Coronary artery (tissue), 2 donors: ENCODE data around the gene AVPR2.

Experiments used
- DNase-seq: peaks from one replicate; pipeline ENCODE4 v3.0.0-alpha.2; 2017; ENCODE audit warnings: low spot score
- H3K27ac ChIP-seq, 2 donors: fragments of 200-600 bp; sonication (generic); one replicate each; pipeline ENCODE4 v1.5.1; 2016 to 2019
- H3K4me3 ChIP-seq: fragments of 200-600 bp; sonication (generic); 2 replicates; pipeline ENCODE4 v1.5.1; 2016; ENCODE audit warnings: mild to moderate bottlenecking, moderate library complexity
- CTCF ChIP-seq: fragments of 200-600 bp; sonication (generic); IDR thresholded peaks from one replicate; pipeline ENCODE4 v1.5.1; 2019; ENCODE audit warnings: antibody characterized with exemption

Gene AVPR2

GRCh38 chrX:153863251-153863991 is 41.1 kb upstream of the AVPR2 start:
- DNase-seq: peak; percentile 59
- Histone ChIP-seq H3K4me3 (no peak overlapping the region), H3K27ac (no peak overlapping the region)
- no peak for TF ChIP-seq CTCF

GRCh38 chrX:153864101-153864500 is 40.4 kb upstream of the AVPR2 start:
- DNase-seq: no peak

GRCh38 chrX:153864561-153865320 is 39.7 kb upstream of the AVPR2 start:
- TF ChIP-seq CTCF: no peak
- no peak for DNase-seq
- H3K27ac ChIP-seq: no peak overlapping the region
- H3K4me3 ChIP-seq: no peak overlapping the region

More at GRCh38 chrX:153864101-153864500, 40.4 kb upstream of the AVPR2 start:
- Histone ChIP-seq H3K27ac (no peak overlapping the region), H3K4me3 (no peak overlapping the region)
- no peak for TF ChIP-seq CTCF

- TF ChIP-seq CTCF: no peak
- Histone ChIP-seq H3K4me3 (no peak overlapping the region), H3K27ac (no peak overlapping the region)
- DNase-seq: no peak
These were observed 39.2 kb upstream of the AVPR2 start for GRCh38 chrX:153865321-153865580.

GRCh38 chrX:153865685-153866084 is 38.8 kb upstream of the AVPR2 start:
- no peak for DNase-seq
- H3K4me3 ChIP-seq: no peak overlapping the region
- TF ChIP-seq CTCF: no peak
- no peak overlapping the region for H3K27ac ChIP-seq

- DNase-seq: no peak
These were observed 38.0 kb upstream of the AVPR2 start for GRCh38 chrX:153866302-153867019.

More at GRCh38 chrX:153866302-153867019, 38.0 kb upstream of the AVPR2 start:
- H3K4me3 ChIP-seq: no peak overlapping the region
- H3K27ac ChIP-seq: no peak overlapping the region
- no peak for TF ChIP-seq CTCF
